ENCODE measurements around the gene TMEM72.

The TMEM72 gene

DNA sequence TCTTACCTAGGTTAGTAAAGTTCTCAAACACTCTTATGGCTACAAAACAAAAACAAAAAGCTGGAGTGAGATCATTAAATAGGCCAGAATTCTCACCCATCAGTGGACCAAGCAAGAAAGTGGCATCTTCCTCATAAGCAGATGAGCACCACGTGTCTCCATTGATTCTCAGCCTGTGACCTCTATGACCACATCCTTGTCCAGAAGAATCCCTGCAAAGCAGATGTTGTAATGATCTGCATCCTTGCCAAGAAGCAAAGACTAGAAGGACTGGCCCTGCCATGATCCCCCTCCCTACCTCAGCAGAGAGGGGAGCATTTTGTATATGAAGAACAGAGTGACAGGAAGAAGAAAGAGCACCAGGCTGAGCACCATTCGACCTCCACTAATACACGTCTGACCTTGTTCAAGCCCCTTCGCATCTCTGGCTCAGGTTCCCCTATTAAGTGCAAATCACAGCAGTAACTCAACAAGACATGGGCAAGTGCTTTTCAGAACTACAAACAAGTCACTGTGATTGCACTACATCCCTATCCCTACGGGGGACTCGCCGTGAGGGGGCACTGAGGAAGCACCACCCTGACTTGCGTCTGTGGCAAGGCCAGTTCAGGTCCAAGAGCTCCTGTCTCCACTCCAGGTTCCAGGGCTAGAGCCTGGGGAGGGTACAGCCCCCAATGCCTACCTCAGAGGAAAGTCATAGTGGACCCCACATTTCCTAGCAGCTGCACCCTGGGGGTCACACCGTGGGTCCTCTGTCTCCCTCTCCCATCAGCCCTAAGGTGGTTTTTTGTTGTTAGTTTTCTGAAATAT, 26.3 kb downstream of the TMEM72 start:
- H3K4me1 ChIP-seq, result no peaks in the 10 kb centered on the region
- DNase-seq (ENCODE audit: low spot score in 2 of 2), result no peak
- no peaks in the 10 kb centered on the region for H3K27me3 ChIP-seq (ENCODE audit: low read depth)
- no peak overlapping the region for H3K4me3 ChIP-seq
- H3K9me3 ChIP-seq, result no peaks in the 10 kb centered on the region
- no peaks in the 10 kb centered on the region for H3K36me3 ChIP-seq (replicated peaks)
- in situ Hi-C loops (cut with MboI; ENCODE audit: low sequenced_read_pairs), result no loop called here

DNA sequence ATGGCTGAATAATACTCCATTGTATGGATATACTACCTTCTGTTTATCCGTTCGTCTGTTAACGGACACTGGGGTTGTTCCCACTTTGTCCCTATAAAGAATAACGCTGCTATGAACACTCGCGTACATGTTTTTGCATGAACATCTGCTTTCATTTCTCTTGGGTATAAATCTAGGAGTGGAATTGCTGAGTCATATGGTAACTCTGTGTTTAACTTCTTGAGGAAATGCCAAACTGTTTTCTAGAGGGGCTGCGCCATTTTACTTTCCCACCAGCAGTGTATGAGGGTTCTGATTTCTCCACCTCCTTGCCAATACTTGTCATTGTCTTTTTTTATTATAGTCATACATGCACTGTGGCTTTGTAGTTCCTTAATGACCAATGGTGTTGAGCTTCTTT, 27.8 kb downstream of the TMEM72 start:
- no peaks in the 10 kb centered on the region for H3K4me1 ChIP-seq
- in situ Hi-C loops (cut with MboI; ENCODE audit: low sequenced_read_pairs), result no loop called here
- H3K4me3 ChIP-seq, result no peak overlapping the region
- no peak for DNase-seq (ENCODE audit: low spot score in 2 of 2)
- H3K27me3 ChIP-seq (ENCODE audit: low read depth), result no peaks in the 10 kb centered on the region
- H3K9me3 ChIP-seq, result no peaks in the 10 kb centered on the region
- H3K36me3 ChIP-seq (replicated peaks), result no peaks in the 10 kb centered on the region

DNA sequence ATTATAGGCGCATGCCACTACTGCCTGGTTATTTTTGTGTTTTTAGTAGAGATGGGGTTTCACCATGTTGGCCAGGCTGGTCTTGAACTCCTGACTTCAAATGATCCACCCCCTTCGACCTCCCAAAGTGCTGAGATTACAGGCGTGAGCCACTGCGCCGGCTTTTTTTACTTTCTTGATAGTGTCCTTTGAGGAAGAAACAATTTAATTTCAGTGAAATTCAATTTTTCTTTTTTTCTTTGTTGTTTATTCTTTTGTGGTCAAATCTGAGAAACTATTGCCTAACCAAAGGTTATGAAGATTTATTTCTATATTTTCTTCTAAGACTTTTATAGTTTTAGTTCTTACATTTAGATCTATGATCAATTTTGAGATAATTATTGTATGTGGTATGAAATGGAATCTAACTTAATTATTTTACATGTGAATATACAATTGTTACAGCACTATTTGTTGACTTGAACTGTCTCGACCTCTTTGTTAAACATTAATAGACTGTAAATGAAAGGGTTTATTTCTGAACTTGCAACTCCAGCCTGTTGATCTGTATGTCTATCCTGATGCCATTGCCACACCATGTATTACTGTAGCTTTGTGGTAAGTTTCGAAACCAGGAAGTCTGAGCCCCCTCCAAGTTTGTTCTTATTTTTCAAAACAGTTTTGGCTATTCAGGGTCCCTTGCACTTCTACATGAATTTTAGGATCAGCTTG, 28.7 kb downstream of the TMEM72 start:
- Histone ChIP-seq H3K27me3 (ENCODE audit: low read depth) (no peaks in the 10 kb centered on the region), H3K9me3 (no peaks in the 10 kb centered on the region), H3K4me1 (no peaks in the 10 kb centered on the region), H3K36me3 (replicated peaks) (no peaks in the 10 kb centered on the region), H3K4me3 (no peak overlapping the region)
- in situ Hi-C loops (cut with MboI; ENCODE audit: low sequenced_read_pairs), result no loop called here
- DNase-seq (ENCODE audit: low spot score in 2 of 2), result no peak

DNA sequence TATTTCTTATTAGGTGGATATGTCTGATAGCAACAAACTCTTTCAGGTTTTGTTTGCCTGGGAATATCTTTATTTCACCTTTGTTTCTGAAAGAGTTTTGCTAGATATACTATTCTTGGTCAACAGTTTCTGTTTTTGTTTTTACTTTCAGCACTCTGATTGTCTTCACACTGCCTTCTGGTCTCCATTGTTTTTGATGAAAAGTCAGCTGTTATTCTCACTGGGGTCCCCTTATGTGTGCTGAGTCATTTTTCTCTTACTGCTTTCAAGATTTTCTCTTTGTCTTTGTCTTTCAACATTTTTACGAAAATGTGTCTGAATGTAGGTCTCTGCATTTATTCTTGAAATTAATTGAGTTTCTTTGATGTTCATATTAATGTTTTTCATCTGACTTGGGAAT, 33.2 kb downstream of the TMEM72 start:
- H3K36me3 ChIP-seq (replicated peaks), result no peaks in the 10 kb centered on the region
- no peaks in the 10 kb centered on the region for H3K4me1 ChIP-seq
- H3K27me3 ChIP-seq (ENCODE audit: low read depth), result no peaks in the 10 kb centered on the region
- no peak overlapping the region for H3K4me3 ChIP-seq
- H3K9me3 ChIP-seq, result no peaks in the 10 kb centered on the region
- DNase-seq (ENCODE audit: low spot score in 2 of 2), result no peak
- in situ Hi-C loops (cut with MboI; ENCODE audit: low sequenced_read_pairs), result no loop called here

DNA sequence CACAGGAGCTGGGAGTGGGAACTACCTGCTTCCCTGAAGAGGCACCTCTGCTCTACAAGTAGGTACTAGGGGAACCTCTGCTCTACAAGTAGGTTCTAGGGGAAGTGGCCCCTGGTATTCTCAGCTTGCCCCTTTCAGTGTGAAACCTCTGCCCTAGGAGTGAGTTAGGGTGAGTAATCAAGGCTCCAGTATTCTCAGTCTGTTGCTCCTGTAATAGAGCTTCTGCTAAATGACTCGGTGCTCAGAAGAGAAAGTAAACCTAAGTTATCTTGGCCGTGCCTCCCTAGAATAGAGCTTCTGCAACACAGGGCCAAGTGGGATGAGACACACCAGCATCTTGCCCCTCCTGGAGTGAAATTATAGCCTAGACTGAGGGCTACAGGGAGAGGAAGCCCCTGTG, 35.1 kb downstream of the TMEM72 start:
- no peaks in the 10 kb centered on the region for H3K27me3 ChIP-seq (ENCODE audit: low read depth)
- no peaks in the 10 kb centered on the region for H3K36me3 ChIP-seq (replicated peaks)
- H3K9me3 ChIP-seq, result no peaks in the 10 kb centered on the region
- DNase-seq (ENCODE audit: low spot score in 2 of 2), result no peak
- H3K4me1 ChIP-seq, result no peaks in the 10 kb centered on the region
- in situ Hi-C loops (cut with MboI; ENCODE audit: low sequenced_read_pairs), result no loop called here
- no peak overlapping the region for H3K4me3 ChIP-seq

DNA sequence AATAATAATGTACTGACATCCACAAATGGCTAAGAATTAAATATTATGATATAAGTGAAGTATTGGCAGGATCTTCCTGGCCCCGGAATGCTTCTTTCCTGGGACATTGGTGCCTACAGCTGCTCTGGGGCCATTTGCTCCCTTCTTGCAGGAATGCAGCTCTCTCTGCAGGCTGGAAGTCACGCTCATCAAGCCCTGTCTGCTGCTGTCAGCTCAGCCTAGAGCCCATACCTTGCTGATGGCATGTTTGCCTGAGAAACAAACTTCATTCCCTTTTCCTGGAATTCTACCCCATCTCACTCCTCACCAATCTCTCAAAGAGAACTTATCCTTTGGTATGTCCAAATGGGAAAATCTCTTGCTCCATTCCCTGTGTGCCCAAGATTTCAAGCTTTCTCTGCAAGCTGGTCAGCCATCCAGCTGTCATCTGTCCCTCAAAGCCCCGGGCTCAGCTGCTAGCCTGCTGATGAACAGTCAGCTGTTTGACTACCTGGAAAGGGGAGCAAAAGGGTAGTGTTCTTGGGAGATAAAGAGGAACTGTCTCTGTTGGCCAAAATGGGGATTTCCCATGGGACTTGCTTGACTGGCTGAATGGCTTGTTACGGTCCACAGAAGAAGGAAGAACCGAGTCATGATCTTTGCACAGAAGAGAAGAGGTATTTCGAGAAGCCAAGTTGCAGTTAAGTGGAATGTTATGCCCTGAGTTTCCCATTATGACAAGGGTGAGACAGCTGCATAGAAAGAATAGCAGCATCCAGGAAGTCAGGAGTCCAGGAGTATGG, 36.4 kb downstream of the TMEM72 start:
- Histone ChIP-seq H3K4me1 (no peaks in the 10 kb centered on the region), H3K36me3 (replicated peaks) (no peaks in the 10 kb centered on the region), H3K9me3 (no peaks in the 10 kb centered on the region), H3K4me3 (no peak overlapping the region), H3K27me3 (ENCODE audit: low read depth) (no peaks in the 10 kb centered on the region)
- in situ Hi-C loops (cut with MboI; ENCODE audit: low sequenced_read_pairs), result no loop called here
- no peak for DNase-seq (ENCODE audit: low spot score in 2 of 2)

DNA sequence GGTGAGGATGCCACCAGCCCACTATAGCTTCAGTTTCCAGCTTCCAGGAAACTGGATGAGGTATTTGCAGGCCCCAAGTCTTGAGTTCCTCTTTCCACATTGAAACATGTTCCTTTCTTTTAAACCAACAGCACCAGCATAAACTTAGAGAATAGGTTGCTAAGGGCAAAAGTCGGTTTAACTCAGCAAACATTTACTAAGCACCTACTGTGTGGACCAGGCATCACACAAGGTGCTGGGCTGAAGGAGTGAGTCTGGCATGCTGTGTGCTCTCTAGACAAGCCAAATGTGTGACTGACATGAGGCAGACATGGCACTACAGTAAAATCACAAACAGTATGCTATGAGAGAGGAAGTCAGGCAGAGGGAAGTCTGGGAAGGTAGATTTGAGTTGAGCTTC, 37.5 kb downstream of the TMEM72 start:
- no peak for DNase-seq (ENCODE audit: low spot score in 2 of 2)
- Histone ChIP-seq H3K36me3 (replicated peaks) (no peaks in the 10 kb centered on the region), H3K4me3 (no peak overlapping the region), H3K4me1 (no peaks in the 10 kb centered on the region), H3K27me3 (ENCODE audit: low read depth) (no peaks in the 10 kb centered on the region), H3K9me3 (no peaks in the 10 kb centered on the region)
- in situ Hi-C loops (cut with MboI; ENCODE audit: low sequenced_read_pairs), result no loop called here

DNA sequence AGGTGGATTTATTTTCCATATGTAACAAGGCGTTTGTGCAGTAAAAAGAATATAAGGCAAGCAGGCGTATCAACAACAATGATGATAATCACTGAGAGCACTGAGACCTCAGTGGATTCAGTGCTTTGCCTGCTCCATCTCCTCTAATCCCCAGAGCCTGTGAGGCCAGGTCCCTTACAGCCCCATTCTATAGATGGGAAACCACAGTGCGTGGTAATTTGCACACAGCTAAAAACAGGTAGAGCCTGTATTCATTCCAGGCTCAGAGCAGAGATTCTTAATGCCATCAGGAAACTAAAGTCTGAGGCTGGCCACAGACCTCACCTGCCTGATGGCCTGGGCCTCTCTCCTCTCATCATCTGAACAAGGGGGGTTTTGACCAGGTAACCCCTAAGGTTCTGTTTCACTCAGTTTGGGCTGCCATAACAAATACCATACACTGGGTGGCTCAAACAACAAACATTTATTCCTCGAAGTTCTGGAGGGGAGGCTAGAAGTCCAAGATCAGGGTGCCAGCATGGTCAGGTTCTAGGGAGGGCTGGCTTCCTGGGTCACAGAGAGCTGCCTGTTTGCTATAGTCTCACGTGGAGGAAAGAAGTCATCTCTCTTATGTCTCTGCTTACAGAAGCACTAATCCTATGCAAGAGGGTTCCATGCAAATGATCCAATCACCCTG, 38.1 kb downstream of the TMEM72 start:
- Histone ChIP-seq H3K4me1 (no peaks in the 10 kb centered on the region), H3K36me3 (replicated peaks) (no peaks in the 10 kb centered on the region), H3K27me3 (ENCODE audit: low read depth) (no peaks in the 10 kb centered on the region), H3K4me3 (no peak overlapping the region), H3K9me3 (no peaks in the 10 kb centered on the region)
- DNase-seq (ENCODE audit: low spot score in 2 of 2), result no peak
- in situ Hi-C loops (cut with MboI; ENCODE audit: low sequenced_read_pairs), result no loop called here

DNA sequence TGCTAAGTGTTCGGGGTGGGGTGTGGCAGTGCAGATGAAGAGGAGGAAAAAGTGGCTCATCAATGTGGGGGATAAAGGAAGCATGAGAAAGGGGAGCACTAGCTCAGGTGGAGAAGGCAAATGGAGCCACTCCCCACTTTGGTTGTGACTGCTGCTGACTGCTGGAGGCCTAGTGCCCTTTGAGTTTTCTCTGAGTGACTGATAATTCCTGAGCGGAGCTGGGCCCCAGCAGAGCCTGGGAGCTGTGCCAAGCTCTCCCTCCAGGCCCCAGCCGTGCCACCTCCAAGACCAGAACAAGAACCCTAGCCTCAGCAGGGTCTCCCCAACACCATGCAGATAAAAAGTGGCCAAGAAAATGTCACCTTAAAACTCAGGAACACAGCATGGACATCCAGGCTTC, 38.8 kb downstream of the TMEM72 start:
- no peak for DNase-seq (ENCODE audit: low spot score in 2 of 2)
- Histone ChIP-seq H3K4me1 (no peaks in the 10 kb centered on the region), H3K4me3 (no peak overlapping the region), H3K36me3 (replicated peaks) (no peaks in the 10 kb centered on the region), H3K27me3 (ENCODE audit: low read depth) (no peaks in the 10 kb centered on the region), H3K9me3 (no peaks in the 10 kb centered on the region)
- in situ Hi-C loops (cut with MboI; ENCODE audit: low sequenced_read_pairs), result no loop called here

DNA sequence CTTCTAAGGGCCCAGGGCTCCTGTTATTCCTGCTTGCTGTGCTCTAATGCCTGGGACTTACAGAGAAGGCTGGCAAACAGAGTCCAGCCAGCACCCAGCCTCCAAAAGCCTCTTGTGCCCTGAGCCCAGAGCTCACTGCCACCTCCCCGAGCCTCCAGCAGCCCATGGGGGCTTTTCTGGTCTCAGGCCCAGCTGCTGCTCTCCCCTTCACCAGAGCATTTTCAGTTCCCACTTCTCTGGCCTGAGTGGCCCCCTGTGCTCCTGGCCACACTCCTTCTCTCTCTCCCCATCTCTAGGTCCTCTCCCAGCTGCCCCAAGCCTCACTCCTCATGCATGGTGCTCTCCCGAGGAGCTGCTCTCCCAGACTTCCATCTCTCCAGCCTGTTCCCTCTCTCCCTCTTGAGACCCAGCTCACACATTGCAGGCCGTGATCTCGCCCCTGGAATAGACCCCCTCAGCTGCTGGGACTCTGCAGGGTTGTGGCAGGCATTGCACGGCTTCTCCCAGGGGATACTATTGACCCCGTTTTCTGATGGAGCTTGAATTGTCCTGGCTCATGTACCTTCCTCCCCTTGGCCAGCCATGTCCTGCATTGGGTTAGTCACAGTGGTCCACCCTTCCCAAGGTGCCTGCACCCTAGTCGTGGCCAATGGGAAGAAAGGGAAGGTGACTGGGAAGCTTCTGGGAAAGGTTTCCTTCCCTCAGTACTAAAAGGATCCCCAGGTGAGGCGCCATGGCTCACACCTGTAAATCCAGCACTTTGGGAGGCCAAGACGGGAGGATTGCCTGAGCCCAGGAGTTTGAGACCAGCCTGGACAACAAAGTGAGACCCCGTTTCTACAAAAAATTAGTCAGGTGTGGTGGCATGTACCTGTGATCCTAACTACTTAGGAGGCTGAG, 39.4 kb downstream of the TMEM72 start:
- Histone ChIP-seq H3K4me3 (no peak overlapping the region), H3K36me3 (replicated peaks) (no peaks in the 10 kb centered on the region), H3K9me3 (no peaks in the 10 kb centered on the region), H3K27me3 (ENCODE audit: low read depth) (no peaks in the 10 kb centered on the region), H3K4me1 (no peaks in the 10 kb centered on the region)
- in situ Hi-C loops (cut with MboI; ENCODE audit: low sequenced_read_pairs), result no loop called here
- DNase-seq (ENCODE audit: low spot score in 2 of 2), result no peak

DNA sequence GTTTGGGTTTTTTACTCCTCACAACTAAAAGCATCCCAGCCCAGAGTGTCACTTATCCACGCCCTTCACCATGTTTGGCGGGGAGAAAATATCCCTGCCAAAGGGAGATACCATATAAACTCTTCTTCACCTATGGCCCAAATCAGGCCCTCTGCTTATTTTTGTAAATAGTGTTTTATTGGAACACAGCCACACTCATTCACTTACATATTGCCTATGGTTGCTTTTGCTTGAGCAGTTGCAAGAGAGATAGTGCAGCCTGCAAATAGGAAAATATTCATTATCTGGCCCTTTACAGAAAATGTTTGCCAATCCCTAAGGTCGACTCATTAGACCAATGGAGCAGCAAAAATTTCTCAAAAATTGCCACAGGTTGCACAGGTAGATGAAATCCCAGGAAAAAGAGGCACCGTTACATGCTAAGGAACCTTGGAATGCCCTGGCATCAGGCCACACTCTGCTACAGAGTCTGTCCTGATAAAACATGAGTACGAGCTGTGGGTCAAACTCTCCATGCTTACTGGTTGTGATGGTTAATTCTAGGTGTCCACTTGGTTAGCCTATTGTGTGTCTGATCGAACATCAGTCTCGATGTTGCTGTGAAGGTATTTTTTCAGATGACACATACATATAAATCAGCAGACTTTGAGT, 40.6 kb downstream of the TMEM72 start:
- in situ Hi-C loops (cut with MboI; ENCODE audit: low sequenced_read_pairs), result no loop called here
- DNase-seq (ENCODE audit: low spot score in 2 of 2), result no peak
- Histone ChIP-seq H3K4me3 (no peak overlapping the region), H3K27me3 (ENCODE audit: low read depth) (no peaks in the 10 kb centered on the region), H3K9me3 (no peaks in the 10 kb centered on the region), H3K36me3 (replicated peaks) (no peaks in the 10 kb centered on the region), H3K4me1 (no peaks in the 10 kb centered on the region)

DNA sequence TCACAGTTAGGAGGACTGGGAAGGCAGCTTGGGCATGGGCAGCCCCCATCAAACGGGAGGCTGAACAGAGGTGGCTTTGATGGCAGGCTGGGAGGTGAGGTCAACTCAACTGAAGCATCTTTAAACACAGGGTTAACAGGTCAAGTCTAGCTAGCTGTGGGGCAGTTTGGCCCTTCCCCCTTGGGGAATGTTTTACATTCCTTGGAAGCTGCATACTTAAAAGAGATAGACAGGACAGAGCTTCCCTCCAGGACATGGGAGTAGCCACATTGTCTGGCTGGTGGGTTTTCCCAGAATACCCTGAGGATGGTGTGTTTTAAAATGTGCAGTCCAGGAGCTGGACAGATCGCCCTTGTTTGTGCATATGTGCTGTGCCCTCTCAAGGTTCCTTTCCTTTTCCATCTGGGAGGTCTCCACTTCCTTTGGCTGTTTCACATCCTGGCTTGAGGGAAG, 41.7 kb downstream of the TMEM72 start:
- H3K4me3 ChIP-seq, result no peak overlapping the region
- DNase-seq (ENCODE audit: low spot score in 2 of 2), result no peak
- H3K36me3 ChIP-seq (replicated peaks), result no peaks in the 10 kb centered on the region
- H3K9me3 ChIP-seq, result no peaks in the 10 kb centered on the region
- H3K27me3 ChIP-seq (ENCODE audit: low read depth), result no peaks in the 10 kb centered on the region
- H3K4me1 ChIP-seq, result no peaks in the 10 kb centered on the region
- in situ Hi-C loops (cut with MboI; ENCODE audit: low sequenced_read_pairs), result no loop called here
